AG04450 (cell line): ENCODE data around the gene AGBL5. TPM values are rescaled to one million over a fixed set of nuclear protein-coding genes. Genes with fewer than 3 reads are reported as not detected.

ENCODE experiments used
- CTCF ChIA-PET: fragments of 300-600, 350-600 bp; formaldehyde crosslinking; extraction: SDS; loops from one replicate; lab custom pipeline; 2022; ENCODE audit warnings: antibody characterized with exemption, inconsistent platforms; lab: Charles Lee
- POLR2A ChIA-PET: fragments of 350-600 bp; formaldehyde crosslinking; extraction: SDS; loops from one replicate; lab custom pipeline; 2021; ENCODE audit warnings: antibody characterized with exemption, inconsistent platforms; lab: Yijun Ruan, JAX
- DNase-seq: peaks from one replicate; pipeline ENCODE4 v3.0.0-alpha.2; 2011; ENCODE audit warnings: low read depth, low spot score
- H3K27ac ChIP-seq: one replicate; pipeline ENCODE4 v1.5.1; 2012; ENCODE audit warnings: low read depth, low read length, control low read depth
- H3K27me3 ChIP-seq: one replicate; pipeline ENCODE4 v1.6.0; 2012; ENCODE audit warnings: low read length; ENCODE audit not compliant: control insufficient read depth, insufficient read depth
- H3K4me3 ChIP-seq: 2 replicates; pipeline ENCODE4 v1.5.1; 2011; ENCODE audit warnings: mild to moderate bottlenecking, low read depth, low read length, control low read depth
- H3K9me3 ChIP-seq: 2 replicates; pipeline ENCODE4 v1.5.1; 2012; ENCODE audit warnings: low read length; ENCODE audit not compliant: control insufficient read depth, insufficient read depth
- CTCF ChIP-seq: IDR thresholded peaks from 2 replicates; pipeline ENCODE4 v1.5.1; 2011; ENCODE audit warnings: low read depth, low read length, control low read depth, inconsistent platforms
- polyA minus RNA-seq: library from RNA; depleted of rRNA, polyadenylated mRNA; stranded (reverse); fragments of >200 nt; gene quantifications from 2 replicates; pipeline ENCODE4 v1.2.3, GENCODE V29; 2011; rRNA and poly(A)+ RNA removed
- polyA plus RNA-seq: library from polyadenylated mRNA; depleted of rRNA; stranded (reverse); fragments of >200 nt; gene quantifications from 2 replicates; pipeline ENCODE4 v1.2.3, GENCODE V29; 2011; rRNA removed

The AGBL5 gene, protein sequence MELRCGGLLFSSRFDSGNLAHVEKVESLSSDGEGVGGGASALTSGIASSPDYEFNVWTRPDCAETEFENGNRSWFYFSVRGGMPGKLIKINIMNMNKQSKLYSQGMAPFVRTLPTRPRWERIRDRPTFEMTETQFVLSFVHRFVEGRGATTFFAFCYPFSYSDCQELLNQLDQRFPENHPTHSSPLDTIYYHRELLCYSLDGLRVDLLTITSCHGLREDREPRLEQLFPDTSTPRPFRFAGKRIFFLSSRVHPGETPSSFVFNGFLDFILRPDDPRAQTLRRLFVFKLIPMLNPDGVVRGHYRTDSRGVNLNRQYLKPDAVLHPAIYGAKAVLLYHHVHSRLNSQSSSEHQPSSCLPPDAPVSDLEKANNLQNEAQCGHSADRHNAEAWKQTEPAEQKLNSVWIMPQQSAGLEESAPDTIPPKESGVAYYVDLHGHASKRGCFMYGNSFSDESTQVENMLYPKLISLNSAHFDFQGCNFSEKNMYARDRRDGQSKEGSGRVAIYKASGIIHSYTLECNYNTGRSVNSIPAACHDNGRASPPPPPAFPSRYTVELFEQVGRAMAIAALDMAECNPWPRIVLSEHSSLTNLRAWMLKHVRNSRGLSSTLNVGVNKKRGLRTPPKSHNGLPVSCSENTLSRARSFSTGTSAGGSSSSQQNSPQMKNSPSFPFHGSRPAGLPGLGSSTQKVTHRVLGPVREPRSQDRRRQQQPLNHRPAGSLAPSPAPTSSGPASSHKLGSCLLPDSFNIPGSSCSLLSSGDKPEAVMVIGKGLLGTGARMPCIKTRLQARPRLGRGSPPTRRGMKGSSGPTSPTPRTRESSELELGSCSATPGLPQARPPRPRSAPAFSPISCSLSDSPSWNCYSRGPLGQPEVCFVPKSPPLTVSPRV
- 40.9 and 41.6 TPM in 2 replicates for polyA plus RNA-seq
- polyA minus RNA-seq: 48.8 and 61.3 TPM in 2 replicates

DNA sequence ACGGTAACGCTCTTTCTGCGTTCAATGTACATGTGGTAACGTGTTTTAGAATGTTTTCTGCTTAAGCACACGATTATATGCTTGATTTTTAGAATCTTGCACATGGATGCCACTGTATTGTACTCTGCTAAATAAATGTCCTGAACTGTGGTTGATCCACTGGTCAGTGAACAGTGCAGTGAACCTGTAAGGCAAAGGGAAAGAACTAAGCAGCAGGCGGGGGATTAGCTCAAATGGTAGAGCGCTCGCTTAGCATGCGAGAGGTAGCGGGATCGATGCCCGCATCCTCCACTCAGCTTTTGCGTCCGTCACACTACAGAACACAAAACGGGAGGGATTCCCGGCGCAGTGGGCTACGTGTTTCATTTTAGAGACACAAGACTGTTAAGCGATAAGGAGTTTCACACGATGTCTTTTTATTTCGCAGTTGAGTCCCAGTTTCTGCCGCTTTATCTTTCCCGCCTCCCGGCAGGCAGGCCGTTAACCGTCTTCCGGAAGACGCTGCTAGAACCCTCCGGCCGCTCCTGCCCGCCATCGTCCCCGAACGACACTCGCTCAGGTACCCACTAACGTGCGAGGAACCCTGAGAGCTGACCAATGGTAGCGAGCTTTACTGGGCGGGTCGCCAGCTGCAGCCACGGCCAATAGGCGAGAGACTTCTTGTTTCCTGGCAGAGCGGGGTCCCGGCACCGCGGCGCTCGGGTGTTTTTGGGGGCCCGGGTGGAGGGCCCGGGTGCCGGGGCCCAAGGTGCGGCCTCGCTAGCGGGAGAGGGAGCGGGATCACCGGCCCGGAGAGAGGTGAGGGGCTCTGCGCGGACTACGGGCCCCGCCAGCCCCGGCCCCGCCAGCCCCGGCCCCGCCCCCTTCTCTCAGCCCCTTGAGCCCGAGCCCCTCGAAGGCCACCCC is at the start of gene AGBL5:
Gene AGBL5, plus strand, starts transcription at position 673 of the 906 bp plus-strand sequence. CDS start 1,291 bp downstream, outside the sequence.
- TF ChIP-seq CTCF: no peak
- Histone ChIP-seq H3K4me3 (peak within 1 kb of the TSS; percentile 93), H3K27me3 (no peaks in the 10 kb centered on the region), H3K27ac (peak within 1 kb of the TSS; percentile 90), H3K9me3 (no peaks in the 10 kb centered on the region; the same call in 1 of the 2 replicates)
- peak; percentile 85 for DNase-seq
- CTCF ChIA-PET: interaction anchor here (0.9 to 1.2 kb wide), 7 partner anchors 30 to 205 kb away, joined by 3 to 9 read pairs (median 4); partner anchors contain the start of gene KHK
- POLR2A ChIA-PET: interaction anchor here (0.6 to 7.6 kb wide), 15 partner anchors 8 to 179 kb away, joined by 3 to 53 read pairs (median 5); partner anchors contain the start of genes EMILIN1, KHK, OST4 and PREB

GRCh38 chr2:27001950-27002349 is 49.5 kb upstream of the AGBL5 start:
- POLR2A ChIA-PET: no interaction called here
- no peak for TF ChIP-seq CTCF
- Histone ChIP-seq H3K9me3 (no peaks in the 10 kb centered on the region), H3K4me3 (no peak overlapping the region), H3K27me3 (no peaks in the 10 kb centered on the region), H3K27ac (no peak overlapping the region)
- DNase-seq: no peak
- CTCF ChIA-PET: interaction anchor here (1.0 kb wide), 1 partner anchor 15 kb away, joined by 6 read pairs; no protein-coding TSS in a partner anchor

- ChIA-PET POLR2A (no interaction called here), CTCF (no interaction called here)
- Histone ChIP-seq H3K9me3 (no peaks in the 10 kb centered on the region), H3K27ac (no peak overlapping the region), H3K4me3 (no peak overlapping the region), H3K27me3 (no peaks in the 10 kb centered on the region)
- DNase-seq: no peak
- TF ChIP-seq CTCF: no peak
These were observed 48.5 kb upstream of the AGBL5 start for GRCh38 chr2:27003007-27003406.

DNA sequence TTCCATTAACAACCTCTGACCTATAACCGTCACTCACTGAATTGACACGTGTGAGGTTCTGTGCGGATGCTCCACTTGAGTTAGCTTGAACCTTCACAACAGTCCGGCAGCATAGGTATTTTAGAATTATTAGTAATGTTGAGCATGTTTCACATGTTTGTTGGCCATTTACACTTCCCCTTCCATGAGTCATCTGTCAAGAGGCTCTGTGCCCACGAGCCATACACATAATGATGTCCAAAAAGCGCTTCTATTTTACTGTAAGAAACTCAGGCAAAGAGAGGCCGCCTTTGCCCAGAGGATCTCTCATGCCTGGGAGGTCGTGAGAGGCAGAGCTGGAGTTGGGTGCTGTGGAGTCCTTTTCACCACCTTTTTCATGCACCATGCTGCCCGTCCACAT is 47.6 kb upstream of the AGBL5 start:
- H3K4me3 ChIP-seq: no peak overlapping the region
- H3K27me3 ChIP-seq: no peaks in the 10 kb centered on the region
- no peaks in the 10 kb centered on the region for H3K9me3 ChIP-seq
- ChIA-PET POLR2A (interaction anchor here (0.5 kb wide), 1 partner anchor 58 kb away, joined by 5 read pairs; no protein-coding TSS in a partner anchor), CTCF (interaction anchor here (0.8 to 0.9 kb wide), 2 partner anchors 42 to 44 kb away, joined by 3 to 4 read pairs; no protein-coding TSS in a partner anchor)
- no peak for DNase-seq
- no peak overlapping the region for H3K27ac ChIP-seq
- TF ChIP-seq CTCF: no peak
